Stimulated activated naive CD8-positive, alpha-beta T cell treated with anti-CD3 and anti-CD28 coated beads, Interleukin-15, Interleukin-2, amounts not matched to agents 100 ng/mL and 50 ng/mL, for 24 hours (primary cell): Measurements from ENCODE around the gene PRR5L.
"Not testable (repeated sequence)": the region's sequence is repeated elsewhere in the genome, so short reads cannot be mapped to it uniquely, and the experiment has no call there.

ENCODE experiments used
- H3K27ac Mint-ChIP-seq: one replicate; pipeline ENCODE4 v1.8.0; 2021; ENCODE audit warnings: mild to moderate bottlenecking, mixed read lengths
- H3K27me3 Mint-ChIP-seq: one replicate; pipeline ENCODE4 v1.8.0; 2021; ENCODE audit warnings: mixed read lengths
- H3K36me3 Mint-ChIP-seq: one replicate; pipeline ENCODE4 v1.8.0; 2021; ENCODE audit warnings: low read depth, mixed read lengths
- H3K4me1 Mint-ChIP-seq: one replicate; pipeline ENCODE4 v1.8.0; 2021; ENCODE audit warnings: low read depth, mixed read lengths
- H3K4me3 Mint-ChIP-seq: one replicate; pipeline ENCODE4 v1.8.0; 2021; ENCODE audit warnings: mild to moderate bottlenecking, mixed read lengths
- H3K9me3 Mint-ChIP-seq: one replicate; pipeline ENCODE4 v1.8.0; 2021; ENCODE audit warnings: mixed read lengths

Gene PRR5L

DNA sequence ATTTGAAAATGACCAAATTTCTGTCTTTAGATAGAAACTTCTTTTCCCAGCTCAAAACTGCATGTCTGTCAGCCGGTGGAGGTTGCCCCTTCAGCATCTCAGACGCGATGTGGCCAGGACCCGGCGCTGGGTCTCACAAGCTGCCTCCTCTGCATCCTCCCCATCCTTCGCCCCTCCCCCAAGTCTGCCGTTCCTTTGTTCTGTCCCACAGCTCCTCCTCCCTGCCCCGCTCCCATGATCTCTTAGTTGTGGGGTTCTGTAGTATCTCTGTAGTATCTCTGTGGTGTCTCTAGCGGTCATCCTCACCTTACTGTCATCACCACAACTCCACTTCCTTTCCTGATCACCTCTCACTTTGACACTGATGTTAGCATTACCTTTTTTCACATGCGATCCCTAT lies 164.1 kb downstream of the PRR5L start:
- no peaks in the 10 kb centered on the region for H3K27me3 Mint-ChIP-seq
- peaks cover 7% of the 10 kb centered on the region for H3K4me1 Mint-ChIP-seq
- H3K4me3 Mint-ChIP-seq: no peak overlapping the region
- H3K36me3 Mint-ChIP-seq: peaks cover 7% of the 10 kb centered on the region
- H3K9me3 Mint-ChIP-seq: no peaks in the 10 kb centered on the region
- H3K27ac Mint-ChIP-seq: no peak overlapping the region

DNA sequence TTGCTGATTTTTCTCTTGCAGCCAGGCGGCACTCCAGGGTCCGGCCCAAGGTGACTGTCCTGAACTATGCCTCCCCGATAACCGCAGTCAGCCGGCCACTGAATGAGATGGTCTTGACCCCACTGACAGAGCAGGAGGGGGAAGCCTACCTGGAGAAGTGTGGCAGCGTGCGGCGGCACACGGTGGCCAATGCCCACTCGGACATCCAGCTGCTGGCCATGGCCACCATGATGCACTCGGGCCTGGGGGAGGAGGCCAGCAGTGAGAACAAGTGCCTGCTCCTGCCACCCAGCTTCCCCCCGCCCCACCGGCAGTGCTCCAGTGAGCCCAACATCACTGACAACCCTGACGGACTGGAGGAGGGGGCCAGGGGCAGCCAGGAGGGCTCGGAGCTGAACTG lies 166.2 kb downstream of the PRR5L start:
- Mint-ChIP-seq H3K4me3 (no peak overlapping the region), H3K27ac (no peak overlapping the region), H3K4me1 (peaks cover 7% of the 10 kb centered on the region), H3K36me3 (peaks cover 3% of the 10 kb centered on the region), H3K9me3 (no peaks in the 10 kb centered on the region), H3K27me3 (no peaks in the 10 kb centered on the region)

DNA sequence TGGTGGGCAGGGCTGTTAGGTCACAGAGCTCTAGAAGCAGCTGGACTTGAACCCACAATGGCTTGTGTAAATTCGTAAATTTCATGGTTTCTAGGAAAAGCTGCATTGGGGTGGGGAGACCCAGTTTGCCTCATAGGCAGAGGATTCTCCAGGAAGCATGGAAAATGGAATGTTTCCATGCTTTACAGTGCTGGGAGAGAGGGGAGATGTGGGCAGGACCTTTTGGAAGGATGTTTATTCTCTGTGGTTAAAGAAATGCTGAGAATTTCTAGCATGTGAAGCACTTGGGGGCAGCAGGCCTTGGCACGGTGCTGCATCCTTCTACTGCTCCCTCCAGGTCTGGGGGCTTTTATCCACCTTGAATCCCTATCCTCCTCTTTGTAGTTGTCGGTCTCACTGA lies 167.7 kb downstream of the PRR5L start:
- Mint-ChIP-seq H3K4me1 (peaks cover 7% of the 10 kb centered on the region), H3K36me3 (peaks cover 3% of the 10 kb centered on the region), H3K27me3 (no peaks in the 10 kb centered on the region), H3K27ac (no peak overlapping the region), H3K4me3 (no peak overlapping the region), H3K9me3 (no peaks in the 10 kb centered on the region)

DNA sequence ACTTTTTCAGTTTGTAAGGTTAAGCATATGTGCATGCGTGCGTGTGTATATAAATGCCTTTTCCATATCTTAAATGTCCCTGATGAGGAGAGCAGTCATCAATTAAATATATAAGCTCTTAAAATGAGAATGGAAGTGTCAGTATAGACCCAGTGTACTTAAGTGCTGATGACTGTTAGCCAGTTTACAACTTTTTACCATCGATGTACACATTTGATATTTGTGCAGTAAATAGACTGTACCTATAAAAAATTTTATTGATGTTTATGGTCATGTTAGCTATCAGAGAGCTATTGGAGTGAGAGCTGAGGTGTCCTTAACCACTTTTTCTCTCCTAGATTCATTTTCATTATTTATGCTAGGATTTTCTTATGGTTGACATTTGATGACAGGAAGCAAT lies 168.6 kb downstream of the PRR5L start:
- Mint-ChIP-seq H3K36me3 (peaks cover 3% of the 10 kb centered on the region), H3K4me3 (no peak overlapping the region), H3K9me3 (no peaks in the 10 kb centered on the region), H3K27ac (no peak overlapping the region), H3K4me1 (peaks cover 7% of the 10 kb centered on the region), H3K27me3 (no peaks in the 10 kb centered on the region)

DNA sequence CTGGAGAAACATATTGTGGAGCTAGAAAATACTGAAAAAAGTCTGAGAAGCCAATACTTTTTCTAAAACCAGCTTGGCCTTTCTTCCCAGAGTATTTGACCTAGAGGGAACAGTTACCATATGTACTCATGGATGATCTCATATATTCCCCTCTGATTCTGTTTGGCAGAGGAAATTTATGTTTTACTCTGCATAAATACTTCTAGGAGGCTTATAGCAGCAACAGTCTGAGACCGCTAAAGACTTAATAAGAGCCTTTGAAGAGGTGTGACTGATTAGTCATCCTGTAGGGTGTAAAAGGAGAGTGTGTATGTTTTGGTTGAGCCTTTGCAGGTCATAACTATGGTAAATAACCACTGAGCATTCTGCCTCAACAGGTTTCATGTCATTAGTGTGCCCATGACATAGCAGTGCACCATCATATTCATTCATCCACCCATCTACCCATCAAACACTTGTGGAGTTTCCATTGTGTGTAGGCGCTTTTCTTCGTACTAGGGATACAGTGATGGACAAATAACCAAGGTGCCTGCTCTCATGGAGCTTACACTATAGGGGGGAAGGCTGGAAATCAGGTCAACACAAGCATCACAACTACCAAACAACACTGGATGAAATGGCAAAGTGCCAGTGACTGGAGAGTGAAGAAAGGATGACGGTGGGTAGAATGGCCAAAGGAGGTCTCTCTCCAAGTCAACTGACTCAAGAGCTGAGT lies 169.5 kb downstream of the PRR5L start:
- Mint-ChIP-seq H3K36me3 (peaks cover 3% of the 10 kb centered on the region), H3K4me3 (no peak overlapping the region), H3K9me3 (no peaks in the 10 kb centered on the region), H3K4me1 (peaks cover under 1% of the 10 kb centered on the region), H3K27me3 (no peaks in the 10 kb centered on the region), H3K27ac (no peak overlapping the region)

DNA sequence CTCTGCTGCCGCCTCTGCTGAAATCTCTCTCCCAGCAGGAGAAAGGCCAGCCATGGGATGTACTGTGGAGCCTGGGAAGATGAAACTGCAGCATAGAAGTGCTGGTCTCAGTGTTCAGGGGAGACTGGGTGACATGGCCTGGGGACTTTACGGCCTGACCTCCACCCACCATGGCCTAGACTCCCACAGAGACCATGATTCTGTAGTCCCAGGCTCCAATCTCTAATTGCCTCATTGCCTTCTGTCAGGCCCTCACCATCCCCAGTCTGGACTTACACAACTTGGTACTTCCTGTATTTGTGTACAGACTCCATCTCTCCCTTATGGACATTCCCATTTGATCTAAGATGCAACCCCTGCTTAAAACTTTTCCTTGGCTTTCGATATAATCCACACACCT lies 170.9 kb downstream of the PRR5L start:
- H3K27me3 Mint-ChIP-seq: no peaks in the 10 kb centered on the region
- H3K4me1 Mint-ChIP-seq: no peaks in the 10 kb centered on the region
- peaks cover 3% of the 10 kb centered on the region for H3K36me3 Mint-ChIP-seq
- no peaks in the 10 kb centered on the region for H3K9me3 Mint-ChIP-seq
- H3K27ac Mint-ChIP-seq: no peak overlapping the region
- no peak overlapping the region for H3K4me3 Mint-ChIP-seq

DNA sequence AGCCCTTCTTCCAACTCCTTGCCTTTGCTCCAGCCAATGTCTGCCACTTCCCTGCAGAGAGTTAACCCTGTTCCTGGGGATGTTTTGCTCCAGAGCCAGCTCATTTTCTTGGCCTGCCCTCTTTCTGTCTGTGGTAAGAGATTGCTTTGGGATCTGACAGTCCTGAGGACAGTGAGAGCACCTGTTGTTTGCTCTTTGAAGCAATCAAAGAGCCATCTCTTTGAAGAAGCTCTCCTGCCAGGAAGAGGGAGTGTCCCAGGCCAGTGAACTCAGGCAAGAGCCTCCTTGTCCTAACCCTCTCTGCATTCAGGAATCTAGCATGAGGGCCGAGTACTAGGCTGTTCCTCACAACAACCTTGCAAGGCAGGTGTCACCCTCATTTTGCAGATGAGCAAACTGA lies 171.8 kb downstream of the PRR5L start:
- Mint-ChIP-seq H3K27me3 (no peaks in the 10 kb centered on the region), H3K36me3 (peaks cover under 1% of the 10 kb centered on the region), H3K27ac (no peak overlapping the region), H3K4me3 (no peak overlapping the region), H3K9me3 (no peaks in the 10 kb centered on the region), H3K4me1 (no peaks in the 10 kb centered on the region)

DNA sequence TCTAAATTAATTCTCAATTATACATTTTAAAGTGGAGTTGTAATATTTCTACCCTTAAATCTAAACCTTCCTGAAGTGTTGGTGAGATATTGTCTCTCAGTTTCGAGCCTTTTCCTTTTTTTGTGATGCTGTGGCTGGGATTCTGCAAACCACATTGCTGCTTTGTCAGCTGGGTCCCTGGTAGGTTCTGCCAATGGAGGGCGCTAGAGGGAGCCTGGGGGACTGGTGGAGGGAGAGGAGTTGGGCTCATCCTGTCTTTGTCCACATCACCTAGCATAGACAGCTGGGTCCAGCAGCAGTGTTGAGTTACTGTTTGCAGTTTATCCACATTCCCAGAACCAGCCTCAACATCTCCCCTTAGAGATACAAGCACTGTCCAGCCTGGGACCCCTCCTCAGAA lies 173.0 kb downstream of the PRR5L start:
- H3K4me3 Mint-ChIP-seq: no peak overlapping the region
- no peaks in the 10 kb centered on the region for H3K27me3 Mint-ChIP-seq
- peaks cover 5% of the 10 kb centered on the region for H3K36me3 Mint-ChIP-seq
- no peak overlapping the region for H3K27ac Mint-ChIP-seq
- H3K4me1 Mint-ChIP-seq: no peaks in the 10 kb centered on the region
- no peaks in the 10 kb centered on the region for H3K9me3 Mint-ChIP-seq

DNA sequence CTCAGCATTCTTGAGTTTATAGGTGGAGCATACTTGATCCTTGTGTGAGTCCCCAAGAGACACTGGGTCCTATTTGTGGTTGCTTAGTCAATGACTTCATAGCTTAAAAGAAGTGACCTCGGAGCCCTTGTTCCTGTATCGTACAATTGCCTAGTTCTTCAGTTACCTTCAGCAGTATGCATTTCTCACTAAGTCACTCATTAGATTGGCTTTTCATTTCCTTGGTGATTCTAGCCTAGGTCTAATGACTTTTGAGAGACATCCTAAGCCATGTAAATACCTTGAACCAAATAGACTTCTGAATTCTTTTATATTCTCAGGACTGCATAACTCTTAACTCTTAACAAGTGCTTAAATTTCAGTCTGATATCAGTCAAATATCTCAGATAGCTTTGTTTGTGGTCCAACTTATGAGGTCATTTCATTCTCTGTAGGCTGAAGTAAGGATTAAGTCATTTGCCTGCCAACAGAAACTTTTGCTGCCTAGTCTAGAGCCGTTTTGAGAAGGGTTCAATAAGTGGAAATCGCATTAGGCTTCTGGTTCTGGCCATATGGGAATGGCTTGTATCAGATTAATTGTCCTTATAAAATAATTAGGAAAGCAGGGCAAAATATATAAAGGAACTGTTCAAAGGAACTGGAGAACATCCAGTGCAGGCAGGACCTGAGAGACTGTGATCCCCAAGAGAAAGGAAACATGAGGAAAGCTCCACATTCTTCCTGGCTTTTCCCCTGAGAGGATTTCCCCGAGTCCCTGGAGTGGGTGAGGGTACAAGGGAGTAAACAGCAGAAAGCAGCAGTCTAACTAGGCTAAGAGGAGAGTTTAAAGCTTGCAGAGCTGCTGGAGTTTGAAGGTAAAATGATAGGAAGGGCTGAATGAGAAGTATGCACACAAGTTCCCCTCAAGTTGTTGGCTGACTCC lies 174.1 kb downstream of the PRR5L start:
- H3K4me1 Mint-ChIP-seq: no peaks in the 10 kb centered on the region
- no peaks in the 10 kb centered on the region for H3K27me3 Mint-ChIP-seq
- H3K4me3 Mint-ChIP-seq: no peak overlapping the region
- no peaks in the 10 kb centered on the region for H3K9me3 Mint-ChIP-seq
- H3K27ac Mint-ChIP-seq: no peak overlapping the region
- peaks cover 5% of the 10 kb centered on the region for H3K36me3 Mint-ChIP-seq

DNA sequence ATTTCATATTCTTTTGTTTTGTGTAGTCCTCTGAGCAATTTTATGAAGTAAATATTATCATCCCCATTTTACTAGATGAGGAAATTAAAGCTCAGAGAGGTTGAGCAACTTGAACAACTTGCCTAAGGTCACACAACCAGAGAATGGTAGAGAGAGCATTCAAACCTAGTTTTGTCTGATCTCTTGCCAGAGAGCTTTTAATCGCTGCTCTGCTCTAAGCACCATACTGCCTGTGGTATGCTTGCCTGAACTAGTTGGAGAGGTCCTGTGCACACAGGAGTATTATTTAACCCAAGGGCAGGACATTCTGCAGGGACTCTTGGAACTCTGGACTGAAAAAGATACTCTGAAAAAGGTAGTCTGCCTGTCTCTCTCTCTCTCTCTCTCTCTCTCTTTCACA lies 175.5 kb downstream of the PRR5L start:
- Mint-ChIP-seq H3K9me3 (no peaks in the 10 kb centered on the region), H3K36me3 (peaks cover 5% of the 10 kb centered on the region), H3K4me1 (no peaks in the 10 kb centered on the region), H3K27ac (no peak overlapping the region), H3K4me3 (no peak overlapping the region), H3K27me3 (no peaks in the 10 kb centered on the region)

DNA sequence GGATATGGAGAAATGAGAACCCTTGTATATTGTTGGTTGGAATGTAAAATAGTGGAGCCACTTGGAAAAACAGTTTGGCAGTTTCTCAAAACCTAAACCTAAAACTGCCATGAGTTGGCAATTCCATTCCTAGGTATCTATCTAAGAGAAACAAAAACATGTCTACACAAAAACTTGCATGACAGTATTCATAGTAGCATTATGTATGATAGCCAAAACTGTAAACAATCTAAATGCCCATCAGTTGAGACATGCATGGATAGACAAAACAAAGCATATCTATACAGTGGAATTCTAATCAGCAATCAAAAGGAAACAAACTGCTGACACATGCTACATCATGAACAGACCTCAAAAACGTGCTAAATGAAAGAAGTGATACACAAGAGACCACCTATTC lies 179.1 kb downstream of the PRR5L start:
- no peaks in the 10 kb centered on the region for H3K4me1 Mint-ChIP-seq

DNA sequence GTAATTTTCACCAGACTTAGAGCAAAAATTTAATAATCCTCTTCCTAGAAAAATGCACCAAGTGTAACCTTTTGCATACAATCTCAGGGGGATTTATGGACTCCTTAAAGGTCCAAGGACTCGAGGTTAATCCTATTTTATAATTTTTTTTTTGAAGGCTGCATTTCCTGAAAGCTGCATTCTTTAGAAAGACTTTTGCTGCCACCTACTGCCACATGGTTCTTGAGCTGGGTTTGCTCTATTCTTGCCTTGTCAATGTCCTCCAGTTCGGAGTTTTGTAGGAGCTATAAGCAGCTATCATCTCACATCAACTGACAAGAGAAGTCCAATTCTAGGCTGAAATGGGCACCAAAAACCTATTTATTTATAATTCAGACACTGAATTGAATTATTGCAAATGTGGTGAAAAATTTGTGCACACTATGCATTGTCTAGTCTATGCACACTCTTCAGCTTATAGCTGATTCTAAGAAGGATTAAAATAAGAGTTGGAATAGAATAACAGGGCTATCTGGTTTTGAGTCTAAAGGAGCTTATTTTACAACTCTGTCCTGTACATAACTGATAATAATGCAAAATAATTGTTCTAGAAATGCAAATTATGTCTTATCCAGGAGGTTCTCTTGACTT lies 182.7 kb downstream of the PRR5L start:
- Mint-ChIP-seq H3K27me3 (no peaks in the 10 kb centered on the region), H3K36me3 (peaks cover 7% of the 10 kb centered on the region), H3K9me3 (no peaks in the 10 kb centered on the region), H3K27ac (no peak overlapping the region), H3K4me1 (peaks cover 4% of the 10 kb centered on the region), H3K4me3 (no peak overlapping the region)

More for the DNA sequence above, 179.1 kb downstream of the PRR5L start:
- Mint-ChIP-seq H3K27ac (no peak overlapping the region), H3K36me3 (peaks cover 5% of the 10 kb centered on the region), H3K4me3 (no peak overlapping the region), H3K9me3 (no peaks in the 10 kb centered on the region), H3K27me3 (no peaks in the 10 kb centered on the region)

DNA sequence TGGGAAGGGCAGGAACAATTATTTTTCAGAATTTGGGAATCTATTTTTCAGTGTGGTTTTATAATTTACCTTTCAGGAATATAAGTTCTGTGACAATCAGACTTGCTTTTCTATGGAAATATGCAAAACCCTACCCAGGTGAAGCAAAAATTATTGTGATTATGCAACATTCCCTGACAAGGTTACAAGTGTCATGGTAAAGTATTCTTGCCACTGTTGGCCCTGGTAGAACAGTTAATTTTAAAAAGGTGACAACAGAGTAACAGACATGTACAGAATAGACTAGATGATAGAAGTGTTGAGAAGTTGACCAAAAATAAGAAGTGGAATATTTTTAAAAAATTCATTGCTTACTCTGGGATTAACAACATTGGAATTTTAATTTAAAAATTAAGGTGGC lies 184.7 kb downstream of the PRR5L start:
- H3K9me3 Mint-ChIP-seq: no peaks in the 10 kb centered on the region
- peaks cover 4% of the 10 kb centered on the region for H3K4me1 Mint-ChIP-seq
- H3K27ac Mint-ChIP-seq: no peak overlapping the region
- peaks cover 19% of the 10 kb centered on the region for H3K36me3 Mint-ChIP-seq
- H3K27me3 Mint-ChIP-seq: no peaks in the 10 kb centered on the region
- H3K4me3 Mint-ChIP-seq: no peak overlapping the region

DNA sequence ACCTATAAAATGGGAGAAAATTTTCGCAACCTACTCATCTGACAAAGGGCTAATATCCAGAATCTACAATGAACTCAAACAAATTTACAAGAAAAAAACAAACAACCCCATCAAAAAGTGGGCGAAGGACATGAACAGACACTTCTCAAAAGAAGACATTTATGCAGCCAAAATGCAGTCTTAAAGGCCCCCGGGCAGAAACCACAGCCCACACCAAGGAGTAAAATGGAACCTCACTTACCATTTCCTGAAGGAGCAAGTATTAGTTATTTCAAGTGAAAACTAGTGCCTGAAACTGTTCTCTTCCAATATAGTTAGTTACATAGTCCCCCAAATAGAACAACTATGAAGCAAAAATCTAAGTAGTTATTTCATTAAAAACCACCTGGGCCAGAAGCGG lies 187.0 kb downstream of the PRR5L start:
- not testable (repeated sequence) for H3K27me3 Mint-ChIP-seq, H3K27ac Mint-ChIP-seq, H3K4me3 Mint-ChIP-seq, H3K9me3 Mint-ChIP-seq
- Mint-ChIP-seq H3K36me3 (peaks cover 31% of the 10 kb centered on the region), H3K4me1 (peaks cover 16% of the 10 kb centered on the region)

DNA sequence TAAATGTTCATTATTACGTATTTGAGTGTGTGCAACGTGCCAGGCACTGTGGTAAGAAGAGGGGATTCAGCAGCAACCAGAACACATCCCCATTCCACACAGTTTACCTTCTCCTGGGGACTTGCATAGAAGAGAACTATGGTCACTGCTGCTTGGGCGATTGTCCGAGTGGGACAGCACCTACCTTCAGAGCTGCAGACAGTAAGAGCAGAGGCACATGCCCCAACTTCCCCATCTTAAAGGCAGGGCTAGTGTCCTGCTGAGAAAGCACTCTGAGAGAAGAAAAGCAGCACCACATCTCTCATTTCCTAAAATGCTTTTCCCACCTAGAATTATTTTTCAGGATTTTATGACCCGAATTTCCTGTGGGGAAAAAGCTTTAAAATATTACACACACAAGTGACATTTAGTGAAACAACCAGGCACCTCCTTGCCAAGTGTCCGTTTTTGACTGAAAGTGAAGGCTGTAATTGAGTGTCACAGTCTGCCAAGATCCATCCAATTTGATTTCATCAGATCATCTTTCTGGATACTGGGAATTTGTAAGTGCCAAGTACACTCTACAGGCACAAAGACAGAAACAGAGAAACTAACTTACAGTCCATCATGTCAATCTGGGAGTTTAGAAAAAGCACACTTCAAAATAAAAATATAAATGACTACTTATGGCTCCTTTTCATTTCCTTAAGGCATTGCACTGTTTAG lies 189.4 kb downstream of the PRR5L start:
- Mint-ChIP-seq H3K27me3 (no peaks in the 10 kb centered on the region), H3K36me3 (peaks cover 52% of the 10 kb centered on the region), H3K4me1 (peaks cover 25% of the 10 kb centered on the region), H3K4me3 (no peak overlapping the region), H3K27ac (no peak overlapping the region), H3K9me3 (no peaks in the 10 kb centered on the region)
